H4 (cell line): Measurements from ENCODE around the gene FAT2. TPM values are rescaled to one million over a fixed set of nuclear protein-coding genes. Genes with fewer than 3 reads are reported as not detected.

ENCODE experiments used
- DNase-seq: peaks from one replicate; pipeline ENCODE4 v3.0.0-alpha.2; 2015; ENCODE audit warnings: low spot score
- total RNA-seq: library from RNA; depleted of rRNA; stranded (reverse); fragments of >200 nt; shearing (Covaris generic); gene quantifications from 2 replicates; pipeline ENCODE4 v1.2.3, GENCODE V29; 2014; rRNA removed

FAT2 gene
- total RNA-seq, 1 experiment from 2014 or later: 0.10 TPM

DNA sequence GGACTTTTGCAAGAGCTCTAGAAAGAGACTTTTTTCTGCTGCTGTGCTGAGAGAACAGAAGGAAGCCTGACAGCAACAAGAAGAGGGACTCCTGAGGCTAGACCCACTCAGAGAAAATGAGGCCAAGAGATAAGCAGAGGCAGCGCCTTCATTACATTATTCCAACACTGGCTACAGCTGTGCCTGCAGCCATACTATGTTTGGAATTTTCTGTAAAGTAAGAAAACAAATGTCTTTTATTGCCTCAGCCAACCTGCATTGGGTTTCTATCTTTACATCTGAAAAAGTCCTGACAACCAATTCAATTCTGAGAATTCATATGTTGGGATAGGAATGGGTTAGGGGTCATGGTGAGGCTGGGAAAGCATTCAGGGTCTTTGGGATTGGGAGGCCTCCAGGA lies 33.7 kb downstream of the FAT2 start:
- DNase-seq: no peak

DNA sequence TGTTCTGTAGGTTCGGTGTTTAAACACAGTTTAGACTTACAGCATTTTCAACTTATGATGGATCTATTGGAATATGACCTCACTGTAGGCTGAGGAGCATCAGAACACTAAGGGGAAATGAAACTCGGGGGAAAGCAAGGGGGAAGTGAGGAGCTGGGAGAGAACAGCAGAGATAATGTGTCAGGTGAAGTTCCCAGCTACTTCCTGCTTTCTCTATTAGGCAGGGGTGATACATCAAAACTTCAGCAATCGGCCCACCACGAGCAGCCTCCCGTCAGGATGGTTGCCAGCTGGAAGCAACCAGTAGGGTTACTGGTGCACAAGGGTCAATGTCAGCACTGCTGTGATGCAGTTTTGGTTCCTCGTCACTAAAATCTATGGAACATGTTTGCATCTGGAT lies 34.3 kb downstream of the FAT2 start:
- no peak for DNase-seq

DNA sequence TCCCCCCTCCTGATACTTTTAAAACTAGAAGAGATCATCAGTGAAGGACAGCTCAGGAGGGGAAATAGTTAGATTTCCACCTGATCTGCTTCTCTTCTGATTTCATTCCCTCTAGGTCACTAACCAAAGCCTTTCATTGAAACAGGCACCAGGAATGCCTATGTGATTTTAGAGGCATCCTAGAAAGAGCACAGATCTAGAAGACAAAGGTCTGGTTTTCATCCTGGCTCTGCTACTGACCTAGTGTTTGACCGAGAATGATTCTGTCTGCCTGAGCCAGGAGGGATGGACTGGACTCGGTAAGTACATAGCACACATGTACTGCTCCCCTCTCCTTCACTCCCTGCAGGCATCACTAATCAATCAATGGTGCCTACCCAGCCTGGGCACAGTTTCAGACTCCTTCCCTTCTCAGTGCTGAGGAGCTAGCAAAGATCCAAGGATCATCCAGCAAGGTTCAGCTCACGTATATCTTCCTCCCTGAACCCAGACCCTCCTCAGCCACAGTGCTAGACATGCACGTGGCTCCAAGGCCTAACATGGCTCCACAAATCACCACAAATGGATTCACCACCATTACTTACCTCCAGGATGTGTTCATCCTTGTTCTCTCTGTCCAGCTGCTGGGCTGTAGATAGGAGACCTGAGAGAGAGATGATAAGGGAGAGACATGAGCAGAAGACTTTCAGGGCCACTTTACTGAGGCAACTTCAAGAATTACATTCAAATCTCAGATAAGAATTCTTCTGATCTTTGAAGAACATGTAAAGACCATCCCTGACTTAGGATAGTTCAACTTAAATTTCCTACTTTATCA lies 35.2 kb downstream of the FAT2 start:
- DNase-seq: no peak

DNA sequence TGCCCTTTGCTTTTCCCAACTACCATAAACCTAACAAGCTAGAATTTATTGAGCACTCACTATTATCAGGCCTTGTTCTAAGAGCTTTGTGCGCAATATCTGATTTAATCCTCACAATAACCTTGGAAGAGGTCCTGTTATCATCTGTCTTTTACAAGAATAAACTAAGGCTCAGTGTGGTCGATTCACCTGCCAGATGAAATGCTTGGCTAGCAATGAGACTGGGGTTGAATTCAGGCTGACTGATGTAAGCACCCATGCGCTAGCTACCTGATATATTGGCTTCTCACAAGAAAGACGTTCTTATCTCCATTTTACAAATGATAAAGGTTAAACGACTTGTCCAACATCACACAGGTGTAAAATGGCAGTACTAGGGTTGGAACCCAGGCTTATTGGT lies 37.4 kb downstream of the FAT2 start:
- DNase-seq: no peak

DNA sequence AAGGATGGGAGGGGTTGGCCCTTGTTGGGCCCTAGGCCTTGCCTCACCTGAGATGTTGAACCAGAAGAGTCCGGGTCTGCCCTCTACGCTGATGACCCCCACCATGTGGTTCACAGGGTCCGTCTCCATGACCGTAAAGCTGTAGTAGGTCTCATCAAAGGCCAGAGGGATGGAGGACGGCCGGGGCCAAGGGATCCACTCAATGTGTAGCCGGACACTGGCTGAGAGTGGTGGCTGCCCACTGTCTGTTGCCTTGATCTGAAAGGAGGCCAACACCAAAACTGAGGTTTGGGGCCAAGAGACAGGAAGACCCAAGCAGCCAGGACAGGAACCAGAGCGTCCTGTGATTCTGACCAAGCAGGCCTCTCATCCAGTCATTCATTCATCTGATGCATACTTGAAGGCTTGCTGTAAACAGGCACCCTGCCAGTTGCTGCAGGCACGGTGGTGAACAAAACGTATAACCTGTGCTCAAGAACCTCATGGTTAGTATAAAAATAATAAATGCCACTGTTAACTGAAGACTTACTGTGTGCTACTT lies 37.9 kb downstream of the FAT2 start:
- no peak for DNase-seq

DNA sequence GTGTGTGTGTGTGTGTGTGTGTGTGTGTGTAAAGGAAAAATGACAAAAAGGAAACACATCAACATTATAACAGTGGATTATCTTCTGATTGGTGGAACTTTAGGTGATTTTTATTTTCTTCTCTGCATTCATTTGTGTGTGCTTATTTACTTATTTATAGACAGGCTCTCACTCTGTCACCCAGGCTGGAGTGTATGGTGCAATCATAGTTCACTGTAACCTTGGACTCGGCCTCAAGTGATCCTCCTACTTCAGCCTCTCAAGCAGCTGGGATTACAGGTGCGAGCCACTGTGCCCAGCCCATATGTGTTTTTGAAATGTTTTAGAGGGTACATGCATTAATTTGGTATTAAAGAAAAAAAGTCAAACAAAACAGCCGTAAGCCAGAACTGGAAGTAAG lies 39.1 kb downstream of the FAT2 start:
- DNase-seq: no peak

DNA sequence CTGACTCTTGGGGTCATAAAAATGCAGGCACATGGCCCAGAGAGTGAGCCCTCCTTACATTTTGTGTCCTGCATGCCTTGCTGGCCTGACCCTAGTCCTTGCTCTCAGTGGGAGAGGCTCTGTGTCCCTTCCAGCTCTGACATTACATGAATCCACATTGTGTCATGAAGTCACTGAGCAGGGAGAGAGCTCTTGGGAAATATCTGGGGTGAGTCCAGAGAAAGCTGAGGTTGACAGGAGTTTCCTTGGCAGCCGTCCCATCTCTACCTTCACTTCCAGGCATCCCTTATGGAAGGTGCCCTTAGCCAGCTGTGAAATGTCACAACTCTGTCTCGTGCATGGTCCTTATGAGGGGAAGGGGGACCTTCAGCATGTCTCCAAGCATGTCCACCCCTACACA lies 41.0 kb downstream of the FAT2 start:
- DNase-seq: no peak

DNA sequence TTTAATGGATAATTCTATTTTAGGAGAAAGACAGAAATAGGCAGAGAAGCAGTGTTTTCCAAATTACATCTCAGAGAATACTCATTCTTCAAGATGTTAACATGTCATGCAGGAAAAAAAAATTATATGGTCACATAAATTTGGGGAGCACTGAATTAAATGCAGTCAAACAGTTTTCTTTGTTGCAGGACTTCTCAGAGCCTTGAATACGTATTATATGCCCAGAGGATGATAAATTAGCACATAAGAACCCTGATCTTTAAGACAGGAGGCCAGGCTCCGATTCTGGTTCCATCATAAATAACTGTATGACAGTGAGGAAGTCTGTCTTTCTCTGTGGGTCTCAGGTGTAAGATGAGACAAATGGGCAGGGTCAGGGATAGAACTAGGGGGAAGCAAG lies 41.4 kb downstream of the FAT2 start:
- DNase-seq: no peak

DNA sequence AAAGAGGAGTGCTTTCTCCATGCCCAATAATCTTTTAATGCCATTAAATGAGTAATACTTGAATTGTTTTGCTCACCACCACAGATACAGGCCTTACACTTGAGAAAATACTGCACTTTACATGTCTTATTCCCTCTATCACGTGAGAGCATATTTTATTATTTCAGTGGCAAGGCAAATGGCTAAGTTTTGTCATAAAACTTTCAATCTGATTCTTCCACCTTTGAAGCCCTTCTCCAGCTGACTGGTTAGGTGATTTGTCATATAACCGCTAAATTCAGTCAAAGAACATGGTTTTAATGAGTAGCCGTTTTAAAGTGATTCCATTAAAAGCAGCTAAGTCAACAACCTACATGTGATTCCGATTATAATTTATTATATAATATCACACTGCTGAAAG lies 43.8 kb downstream of the FAT2 start:
- DNase-seq: no peak

DNA sequence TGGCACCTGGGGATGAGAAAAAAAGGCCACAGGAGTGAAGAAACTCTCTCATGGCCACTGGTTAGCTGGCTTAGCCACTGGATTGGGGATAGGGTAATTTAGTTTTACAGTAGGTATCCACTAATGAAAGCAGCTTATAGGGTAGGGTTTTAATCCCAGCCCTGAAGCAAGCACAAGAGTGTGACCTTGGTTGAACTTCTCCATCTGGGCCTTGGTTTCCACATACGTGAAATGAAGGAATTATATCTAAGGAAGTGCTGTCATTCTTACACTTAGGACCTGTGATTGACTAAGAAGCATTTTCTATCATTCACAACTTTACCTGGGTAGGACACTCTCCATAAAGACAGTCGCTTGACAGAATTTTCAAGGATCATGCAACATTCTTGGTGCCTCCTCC lies 49.6 kb downstream of the FAT2 start:
- no peak for DNase-seq

Other genes starting within 250 kb of the FAT2 start
- 0.14 TPM in 1 of 2 replicates, not detected in the other for gene SLC36A2, start 243.8 kb downstream of the FAT2 start, total RNA-seq
- 9.4 and 10.0 TPM in 2 replicates for gene SLC36A1, start 143.7 kb downstream of the FAT2 start, total RNA-seq
- gene SPARC, start 95.6 kb upstream of the FAT2 start, total RNA-seq: 319 and 472 TPM in 2 replicates
- 85.3 and 121 TPM in 2 replicates for gene ATOX1, start 167.3 kb upstream of the FAT2 start, total RNA-seq
- gene G3BP1, start 180.6 kb upstream of the FAT2 start, total RNA-seq: 113 and 129 TPM in 2 replicates